Sigmoid colon (tissue), 7 donors: ENCODE results near the gene CHRNB1. TPM values are rescaled to one million over a fixed set of nuclear protein-coding genes. Genes with fewer than 3 reads are reported as not detected.
A peak's percentile ranks its signal among the peaks of the same experiment; 100 is the strongest.

Experiments used
- DNase-seq: peaks from one replicate; pipeline ENCODE4 v3.0.0-alpha.2; 2019
- H3K27ac ChIP-seq, 4 donors: fragments of 200-600 bp; sonication (generic); one replicate each; pipeline ENCODE4 v1.5.1; 2016 to 2019; ENCODE audit warnings: mild to moderate bottlenecking in 1 of 4
- H3K27me3 ChIP-seq, 3 donors: fragments of 200-600 bp; sonication (generic); one replicate each; pipeline ENCODE4 v1.5.1; 2019; ENCODE audit warnings: mild to moderate bottlenecking in 1 of 3
- H3K36me3 ChIP-seq, 4 donors: fragments of 200-600 bp; sonication (generic); one replicate each; pipeline ENCODE4 v1.5.1; 2016 to 2019
- H3K4me1 ChIP-seq, 4 donors: fragments of 200-600 bp; sonication (generic); one replicate each; pipeline ENCODE4 v1.5.1; 2017 to 2019
- H3K4me3 ChIP-seq, 4 donors: fragments of 200-600 bp; sonication (generic); one replicate each; pipeline ENCODE4 v1.5.1; 2017 to 2019; ENCODE audit warnings: mild to moderate bottlenecking in 2 of 4, moderate library complexity in 1 of 4
- H3K9me3 ChIP-seq, 4 donors: fragments of 200-600 bp in 3 of 4; sonication (generic) in 3 of 4; one replicate each; pipeline versions ENCODE4 v1.5.1 to v1.6.1; 2013 to 2019
- EP300 ChIP-seq, 4 donors: sonication (generic); formaldehyde crosslinking; IDR thresholded peaks; one replicate each; pipeline ENCODE4 v1.6.1; 2017; ENCODE audit warnings: antibody characterized with exemption in 4 of 4
- POLR2A ChIP-seq, 2 donors: fragments of 450-650 bp; IDR thresholded peaks; one replicate each; pipeline ENCODE4 v1.6.1; 2016; ENCODE audit warnings: antibody characterized with exemption in 2 of 2, mild to moderate bottlenecking in 2 of 2, moderate library complexity in 2 of 2
- POLR2AphosphoS5 ChIP-seq, 4 donors: sonication (generic); formaldehyde crosslinking; IDR thresholded peaks; one replicate each; pipeline ENCODE4 v1.6.1; 2017; ENCODE audit warnings: antibody characterized with exemption in 4 of 4
- WGBS, 2 donors: extraction: QIAGEN DNeasy Blood & Tissue Kit; methylation state at CpG; one replicate each; pipeline ENCODE4 v1.1.7; 2013; 5-methylcytosine and 5-hydroxymethylcytosine counted together
- intact Hi-C: fragments of 100-400 bp; cut with DNase I; formaldehyde crosslinking; loops from one replicate; pipeline ENCODE4 v1.15.1; 2023
- polyA plus RNA-seq, 3 donors: library from polyadenylated mRNA; stranded (reverse); fragments of 200-250 nt; gene quantifications; one replicate each; pipeline ENCODE4 v1.2.3, GENCODE V29; 2013
- total RNA-seq, 4 donors: library from RNA; depleted of rRNA; stranded (reverse); fragments of >200 nt; gene quantifications; one replicate each; pipeline ENCODE4 v1.1.0, GENCODE V29; 2016
- TF ChIP-seq, protein P1 (sequence below), 4 experiments: fragments of 450-650 bp in 3 of 4; fragments of 200-600 bp in 1 of 4; IDR thresholded peaks; one replicate each; pipeline ENCODE4 v1.5.1; 2016 to 2019; ENCODE audit warnings: antibody characterized with exemption in 4 of 4, mild to moderate bottlenecking in 3 of 4, moderate library complexity in 2 of 4
- donor health status: healthy with polysubstance abuse.
- donor health status: Bipolar disorder and iron deficiency.
- donor health status: healthy.

CHRNB1 gene
- total and polyA plus RNA-seq, 7 donors: 4.2 to 13.2 (median 7.5) TPM

DNA sequence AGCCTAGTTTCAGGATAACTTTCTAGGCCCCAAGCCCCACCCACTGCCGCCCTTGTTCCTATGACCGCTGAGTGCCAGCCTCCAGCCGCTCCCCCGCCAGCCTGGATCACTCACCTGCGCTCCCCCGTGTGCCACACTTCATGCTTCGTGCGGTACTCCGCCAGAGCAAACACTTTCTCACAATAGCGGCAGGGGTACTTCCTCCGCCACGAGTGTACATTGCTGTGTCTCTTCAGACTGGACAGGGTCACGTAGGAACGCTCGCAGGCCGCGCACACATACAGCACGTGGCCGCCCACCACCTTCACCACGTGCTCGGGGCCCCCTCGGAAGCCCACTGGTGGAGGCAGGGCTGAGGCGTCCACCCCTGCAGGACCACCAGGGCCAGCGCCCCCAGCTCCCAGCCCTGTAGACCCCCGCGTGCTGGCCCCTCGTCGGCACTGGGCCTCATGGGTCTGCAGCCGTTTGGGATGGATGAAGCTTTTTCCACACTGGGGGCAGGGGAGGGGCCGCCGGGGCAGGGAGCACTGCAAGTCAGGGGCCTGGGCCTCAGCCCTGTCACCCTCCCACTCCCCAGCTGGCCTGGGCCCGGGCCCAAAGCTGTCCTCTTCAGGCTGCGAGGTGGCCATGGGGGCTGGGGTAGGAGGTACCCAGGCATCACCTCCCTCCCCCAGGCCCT, 20.9 kb downstream of the CHRNB1 start:
- Histone ChIP-seq H3K27ac (peak overlapping the region; percentile 46 to 59 (median 50)), H3K27me3 (no peaks in the 10 kb centered on the region), H3K4me1 (peaks cover 0 to 50% (median 30%) of the 10 kb centered on the region in 4 donors), H3K4me3 (no peak overlapping the region), H3K36me3 (peaks cover 18 to 56% (median 29%) of the 10 kb centered on the region in 4 donors), H3K9me3 (no peaks in the 10 kb centered on the region)
- no peak for DNase-seq
- TF ChIP-seq, protein P1, sequence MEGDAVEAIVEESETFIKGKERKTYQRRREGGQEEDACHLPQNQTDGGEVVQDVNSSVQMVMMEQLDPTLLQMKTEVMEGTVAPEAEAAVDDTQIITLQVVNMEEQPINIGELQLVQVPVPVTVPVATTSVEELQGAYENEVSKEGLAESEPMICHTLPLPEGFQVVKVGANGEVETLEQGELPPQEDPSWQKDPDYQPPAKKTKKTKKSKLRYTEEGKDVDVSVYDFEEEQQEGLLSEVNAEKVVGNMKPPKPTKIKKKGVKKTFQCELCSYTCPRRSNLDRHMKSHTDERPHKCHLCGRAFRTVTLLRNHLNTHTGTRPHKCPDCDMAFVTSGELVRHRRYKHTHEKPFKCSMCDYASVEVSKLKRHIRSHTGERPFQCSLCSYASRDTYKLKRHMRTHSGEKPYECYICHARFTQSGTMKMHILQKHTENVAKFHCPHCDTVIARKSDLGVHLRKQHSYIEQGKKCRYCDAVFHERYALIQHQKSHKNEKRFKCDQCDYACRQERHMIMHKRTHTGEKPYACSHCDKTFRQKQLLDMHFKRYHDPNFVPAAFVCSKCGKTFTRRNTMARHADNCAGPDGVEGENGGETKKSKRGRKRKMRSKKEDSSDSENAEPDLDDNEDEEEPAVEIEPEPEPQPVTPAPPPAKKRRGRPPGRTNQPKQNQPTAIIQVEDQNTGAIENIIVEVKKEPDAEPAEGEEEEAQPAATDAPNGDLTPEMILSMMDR (IDR thresholded peaks at IDR 0.05): no peak
- no peak for TF ChIP-seq POLR2A (IDR thresholded peaks at IDR 0.05)
- TF ChIP-seq EP300 (IDR thresholded peaks at IDR 0.05): no peak
- peak in 1 of 4 donors; percentile 6 for TF ChIP-seq POLR2AphosphoS5 (IDR thresholded peaks at IDR 0.05)
- 94% methylated on average over 33 of the region's 33 CpGs for WGBS, 2 donors
- intact Hi-C loops: no loop called here

DNA sequence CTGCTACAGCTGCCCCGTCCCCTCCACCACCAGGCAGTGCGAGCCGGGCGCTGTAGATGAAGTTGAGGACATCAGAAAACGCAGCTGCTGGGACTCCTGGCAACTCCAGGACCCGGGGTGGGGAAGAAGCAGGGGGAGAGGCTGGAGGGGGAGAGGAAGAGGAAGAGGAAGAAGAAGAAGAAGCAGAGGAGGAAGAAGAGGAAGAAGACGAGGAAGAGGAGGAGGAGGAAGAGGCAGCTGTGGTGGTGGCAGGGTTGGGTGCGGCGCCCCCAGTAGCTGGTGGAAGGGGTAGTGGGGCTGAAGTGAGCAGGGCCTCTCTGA, 21.4 kb downstream of the CHRNB1 start:
- intact Hi-C loops: no loop called here
- Histone ChIP-seq H3K9me3 (no peaks in the 10 kb centered on the region), H3K4me1 (peaks cover 0 to 53% (median 31%) of the 10 kb centered on the region in 4 donors), H3K4me3 (no peak overlapping the region), H3K36me3 (peaks cover 18 to 56% (median 29%) of the 10 kb centered on the region in 4 donors), H3K27ac (peak overlapping the region; percentile 46 to 59 (median 50)), H3K27me3 (no peaks in the 10 kb centered on the region)
- 91% methylated on average over 9 of the region's 9 CpGs for WGBS, 2 donors
- TF ChIP-seq POLR2A (IDR thresholded peaks at IDR 0.05) (no peak), EP300 (IDR thresholded peaks at IDR 0.05) (no peak), POLR2AphosphoS5 (IDR thresholded peaks at IDR 0.05) (no peak)
- TF ChIP-seq, protein P1 (IDR thresholded peaks at IDR 0.05): no peak
- no peak for DNase-seq

DNA sequence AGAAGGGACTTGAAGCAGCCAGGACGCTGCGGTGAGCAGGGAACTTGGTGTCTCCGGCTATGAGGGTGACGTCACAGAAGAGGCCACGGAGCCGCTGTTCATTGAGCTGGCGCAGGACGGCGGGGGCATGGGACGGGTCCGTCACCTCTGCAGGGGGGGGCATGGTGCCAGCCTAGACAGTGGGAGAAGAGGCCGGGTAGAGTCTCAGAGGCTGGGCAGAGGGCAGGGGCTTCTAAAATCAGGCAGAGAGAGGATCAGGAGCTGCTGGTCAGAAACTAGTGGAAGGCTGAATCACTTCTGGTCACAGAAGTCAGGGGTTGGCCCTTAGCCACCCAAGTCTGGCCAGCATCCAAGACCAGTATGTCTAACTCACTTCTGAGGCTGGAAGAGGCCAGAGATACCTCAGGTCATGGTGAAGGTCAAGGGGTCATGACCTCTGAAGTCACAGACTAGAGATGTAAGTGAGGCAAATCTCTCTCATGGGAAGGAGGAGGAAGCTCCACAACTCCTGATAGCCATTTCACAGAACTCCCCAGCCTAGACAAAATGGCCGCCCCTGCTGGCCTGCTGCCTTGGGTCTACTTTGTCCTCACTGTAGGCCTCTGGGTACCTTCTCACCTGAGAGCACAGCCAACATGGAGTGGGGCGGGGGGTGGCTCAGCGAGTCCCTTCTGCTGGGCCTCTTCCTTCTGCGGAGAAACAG, 21.9 kb downstream of the CHRNB1 start:
- H3K27ac ChIP-seq: peak overlapping the region; percentile 46 to 59 (median 50)
- WGBS, 2 donors: 85 to 90% methylated on average over 16 of the region's 16 CpGs
- no peak overlapping the region for H3K4me3 ChIP-seq
- no peaks in the 10 kb centered on the region for H3K9me3 ChIP-seq
- DNase-seq: peak; percentile 88
- no peak for TF ChIP-seq POLR2A (IDR thresholded peaks at IDR 0.05)
- TF ChIP-seq POLR2AphosphoS5 (IDR thresholded peaks at IDR 0.05): peak in 2 of 4 donors; percentile 8 to 12
- TF ChIP-seq EP300 (IDR thresholded peaks at IDR 0.05): no peak
- TF ChIP-seq, protein P1 (IDR thresholded peaks at IDR 0.05): no peak
- intact Hi-C loops: no loop called here
- H3K27me3 ChIP-seq: no peaks in the 10 kb centered on the region
- H3K36me3 ChIP-seq: peaks cover 18 to 50% (median 29%) of the 10 kb centered on the region in 4 donors
- H3K4me1 ChIP-seq: peaks cover 0 to 58% (median 33%) of the 10 kb centered on the region in 4 donors

DNA sequence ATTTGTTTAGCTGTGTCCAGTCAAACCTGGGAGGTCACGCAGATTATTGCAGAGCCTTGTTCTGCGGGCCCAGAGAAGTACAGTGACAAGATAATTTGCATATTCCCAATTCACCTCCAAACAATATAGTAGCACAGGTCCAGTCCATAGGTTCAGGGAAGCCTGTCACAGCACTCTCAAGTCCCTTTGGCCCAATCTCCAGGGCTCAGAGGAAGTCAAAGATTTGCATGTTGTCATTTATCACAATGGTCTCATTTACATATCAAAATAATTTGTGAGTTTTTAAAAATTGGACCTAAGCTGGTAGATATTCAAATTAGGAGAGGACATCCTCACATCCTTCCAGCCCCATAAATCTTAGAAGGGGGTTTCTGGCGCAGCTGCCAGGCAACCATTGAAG, 22.6 kb downstream of the CHRNB1 start:
- Histone ChIP-seq H3K4me1 (peaks cover 0 to 61% (median 34%) of the 10 kb centered on the region in 4 donors), H3K36me3 (peaks cover 18 to 43% (median 27%) of the 10 kb centered on the region in 4 donors), H3K27ac (peak overlapping the region; percentile 46 to 59 (median 50)), H3K4me3 (no peak overlapping the region), H3K27me3 (no peaks in the 10 kb centered on the region), H3K9me3 (no peaks in the 10 kb centered on the region)
- 85 to 91% methylated on average over 3 of the region's 3 CpGs for WGBS, 2 donors
- TF ChIP-seq POLR2A (IDR thresholded peaks at IDR 0.05) (no peak), POLR2AphosphoS5 (IDR thresholded peaks at IDR 0.05) (no peak), EP300 (IDR thresholded peaks at IDR 0.05) (no peak)
- TF ChIP-seq, protein P1 (IDR thresholded peaks at IDR 0.05): no peak
- no peak for DNase-seq
- intact Hi-C loops: no loop called here
